Coronary artery (tissue), 2 donors: ENCODE measurements around the gene PNCK.
"Not testable (repeated sequence)": the region's sequence is repeated elsewhere in the genome, so short reads cannot be mapped to it uniquely, and the experiment has no call there.

Source experiments
- DNase-seq: peaks from one replicate; pipeline ENCODE4 v3.0.0-alpha.2; 2017; ENCODE audit warnings: low spot score
- H3K27ac ChIP-seq, 2 donors: fragments of 200-600 bp; sonication (generic); one replicate each; pipeline ENCODE4 v1.5.1; 2016 to 2019
- H3K4me3 ChIP-seq: fragments of 200-600 bp; sonication (generic); 2 replicates; pipeline ENCODE4 v1.5.1; 2016; ENCODE audit warnings: mild to moderate bottlenecking, moderate library complexity
- CTCF ChIP-seq: fragments of 200-600 bp; sonication (generic); IDR thresholded peaks from one replicate; pipeline ENCODE4 v1.5.1; 2019; ENCODE audit warnings: antibody characterized with exemption

PNCK gene

GRCh38 chrX:153692003-153692402 lies 18.4 kb upstream of the PNCK start:
- Histone ChIP-seq H3K4me3 (no peak overlapping the region), H3K27ac (no peak overlapping the region)
- no peak for DNase-seq
- no peak for TF ChIP-seq CTCF

DNA sequence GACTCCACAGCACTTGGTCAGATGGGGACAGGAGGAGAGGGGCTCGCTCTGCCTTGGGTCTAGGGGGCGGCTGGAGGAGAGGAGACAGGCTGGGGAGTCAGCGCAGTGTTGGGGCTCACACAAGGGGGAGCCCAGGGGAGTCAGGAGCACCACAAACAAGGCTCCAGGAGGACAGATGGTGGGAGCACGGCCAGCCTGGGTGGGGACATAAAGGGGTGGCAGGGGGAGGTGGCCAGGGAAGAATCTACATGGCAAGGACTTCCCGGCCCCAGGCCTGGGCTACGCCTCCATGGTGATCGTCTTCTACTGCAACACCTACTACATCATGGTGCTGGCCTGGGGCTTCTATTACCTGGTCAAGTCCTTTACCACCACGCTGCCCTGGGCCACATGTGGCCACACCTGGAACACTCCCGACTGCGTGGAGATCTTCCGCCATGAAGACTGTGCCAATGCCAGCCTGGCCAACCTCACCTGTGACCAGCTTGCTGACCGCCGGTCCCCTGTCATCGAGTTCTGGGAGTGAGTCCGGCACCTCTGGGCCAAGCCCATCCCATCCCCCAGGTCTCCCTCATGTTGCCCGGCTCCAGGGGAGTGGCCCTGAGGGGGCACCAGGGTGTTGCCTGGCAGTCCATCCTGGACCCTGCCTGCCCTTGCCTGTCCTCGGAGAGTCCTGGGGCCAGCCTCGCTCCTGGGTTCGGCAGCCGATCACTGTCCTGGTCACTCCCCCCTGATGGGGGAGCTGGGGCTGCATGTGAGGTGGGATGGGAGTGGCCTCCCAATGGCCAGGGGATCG lies 17.6 kb upstream of the PNCK start:
- not testable (repeated sequence) for DNase-seq, H3K27ac ChIP-seq

DNA sequence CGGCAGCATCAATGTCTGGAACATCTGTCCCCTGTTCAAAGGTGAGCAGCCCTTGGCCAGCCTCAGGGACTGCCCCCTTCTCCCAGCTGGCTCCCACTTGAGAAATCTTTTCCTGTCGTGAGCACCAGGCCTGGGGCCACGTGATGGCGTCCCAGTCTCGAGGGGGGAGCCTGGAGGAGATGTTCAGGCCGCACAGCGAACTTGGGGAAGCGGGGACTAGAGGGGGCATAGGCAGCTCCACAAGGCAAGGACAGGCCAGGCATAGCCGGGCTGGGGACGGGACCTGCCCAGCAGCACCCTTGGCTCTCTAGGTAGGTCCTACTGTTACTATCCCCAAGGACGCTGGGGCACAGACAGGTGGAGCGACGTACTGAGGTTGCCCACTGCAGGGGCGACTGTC lies 16.9 kb upstream of the PNCK start:
- Histone ChIP-seq H3K27ac (no peak overlapping the region), H3K4me3 (no peak overlapping the region)
- DNase-seq = no peak
- no peak for TF ChIP-seq CTCF

More for the DNA sequence above, 17.6 kb upstream of the PNCK start:
- H3K4me3 ChIP-seq = not testable (repeated sequence)

DNA sequence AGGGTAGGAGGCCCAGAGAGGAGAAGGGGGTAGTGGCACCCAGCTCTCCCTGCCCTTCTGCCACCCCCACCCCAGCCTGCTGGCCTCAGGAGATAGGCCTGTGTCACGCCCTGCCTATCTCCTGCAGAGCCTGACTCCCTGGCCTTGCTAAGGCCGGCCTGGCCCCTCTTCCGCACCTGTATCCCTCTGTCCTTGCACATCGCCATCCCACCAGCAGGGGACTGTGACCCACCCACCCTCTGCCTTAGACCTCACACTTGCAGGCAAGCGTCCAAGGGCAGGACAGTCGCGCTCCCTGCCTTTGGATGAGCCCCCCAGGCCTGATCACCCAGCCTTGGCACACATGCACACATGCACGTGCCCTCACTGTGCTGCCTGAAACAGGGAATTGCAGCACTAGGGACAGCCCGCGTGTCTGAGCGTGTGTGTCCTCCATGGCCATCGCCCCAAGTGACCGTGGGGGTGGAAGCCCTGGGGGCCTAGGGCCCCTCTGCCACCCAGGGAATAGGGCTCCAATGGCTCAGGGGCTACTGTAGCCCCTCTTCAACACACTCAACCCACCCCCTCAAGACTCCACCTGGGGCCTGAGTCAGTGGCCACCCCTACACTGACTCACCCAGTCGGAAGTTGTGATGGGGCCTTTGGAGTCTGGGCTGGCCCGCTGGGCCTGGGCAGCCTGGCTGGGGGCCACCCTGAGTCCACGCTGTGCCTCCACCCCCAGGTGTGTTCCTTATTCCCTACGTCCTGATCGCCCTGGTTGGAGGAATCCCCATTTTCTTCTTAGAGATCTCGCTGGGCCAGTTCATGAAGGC lies 16.2 kb upstream of the PNCK start:
- DNase-seq = no peak
- peak overlapping the region; percentile 77 for H3K4me3 ChIP-seq

DNA sequence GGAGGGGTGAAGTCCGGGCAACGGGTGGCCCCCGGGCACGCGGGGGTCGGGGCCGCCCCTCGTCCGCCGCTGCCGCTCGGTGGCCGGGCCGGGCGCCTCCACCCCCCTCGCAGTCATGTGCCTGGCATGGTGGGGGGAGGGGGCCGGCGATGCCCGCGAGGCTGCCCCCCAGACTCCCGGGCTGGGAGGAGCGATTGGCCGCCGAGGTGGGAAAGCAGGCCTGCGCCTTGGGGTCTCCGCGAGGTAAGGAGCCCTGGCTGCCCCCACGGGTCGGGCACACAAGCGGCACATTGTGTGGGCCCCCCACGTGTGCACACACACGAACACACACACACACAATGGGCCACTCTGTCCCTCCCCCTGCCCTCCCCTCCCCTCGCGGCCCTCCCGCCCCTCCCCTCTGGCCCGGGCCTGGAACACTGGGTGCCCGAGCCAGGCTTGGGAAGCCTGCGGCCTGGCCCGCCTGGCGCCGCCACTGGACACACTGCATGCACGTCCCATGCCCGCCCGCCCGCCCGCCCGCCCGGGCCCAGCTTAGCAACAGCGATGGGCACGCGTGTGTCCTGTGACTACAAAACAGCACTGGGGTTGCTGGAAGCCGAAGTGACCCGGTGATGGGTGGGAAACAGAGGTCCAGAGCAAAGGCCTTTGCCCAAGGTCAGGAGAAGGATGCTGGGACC lies 15.4 kb upstream of the PNCK start:
- Histone ChIP-seq H3K27ac (peak overlapping the region; percentile 52 to 90), H3K4me3 (peak overlapping the region; percentile 77)
- TF ChIP-seq CTCF = no peak
- DNase-seq = no peak

More for the DNA sequence above, 16.2 kb upstream of the PNCK start:
- TF ChIP-seq CTCF = no peak
- H3K27ac ChIP-seq = peak overlapping the region in 1 of 2 donors; percentile 90

DNA sequence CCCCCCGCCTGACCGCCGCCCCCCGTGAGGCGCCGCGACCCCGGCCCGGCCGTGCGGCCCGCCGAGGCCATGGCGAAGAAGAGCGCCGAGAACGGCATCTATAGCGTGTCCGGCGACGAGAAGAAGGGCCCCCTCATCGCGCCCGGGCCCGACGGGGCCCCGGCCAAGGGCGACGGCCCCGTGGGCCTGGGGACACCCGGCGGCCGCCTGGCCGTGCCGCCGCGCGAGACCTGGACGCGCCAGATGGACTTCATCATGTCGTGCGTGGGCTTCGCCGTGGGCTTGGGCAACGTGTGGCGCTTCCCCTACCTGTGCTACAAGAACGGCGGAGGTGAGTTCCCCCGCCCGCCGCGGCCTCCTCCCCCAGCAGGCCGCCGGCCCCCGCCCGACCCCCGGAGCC lies 14.9 kb upstream of the PNCK start:
- TF ChIP-seq CTCF = no peak
- peak overlapping the region; percentile 77 for H3K4me3 ChIP-seq
- peak overlapping the region; percentile 52 to 90 for H3K27ac ChIP-seq
- no peak for DNase-seq

- DNase-seq = no peak
- no peak for TF ChIP-seq CTCF
- Histone ChIP-seq H3K4me3 (peak overlapping the region; percentile 77), H3K27ac (peak overlapping the region in 1 of 2 donors; percentile 90)
These were observed 14.5 kb upstream of the PNCK start for GRCh38 chrX:153688071-153688470.
